Thoracic aorta endothelial cell (primary cell): ENCODE results near the gene ADIPOQ. TPM values are rescaled to one million over a fixed set of nuclear protein-coding genes. Genes with fewer than 3 reads are reported as not detected.

Experiments used
- total RNA-seq: library from RNA; depleted of rRNA; stranded (reverse); fragments of >200 nt; gene quantifications from 2 replicates; pipeline ENCODE4 v1.2.3, GENCODE V29; 2012

The ADIPOQ gene
- not detected in 2 replicates for total RNA-seq

GRCh38 chr3:186842426-186843038 lies at the start of gene ADIPOQ:
TSS of gene ADIPOQ (plus strand) at chr3:186842710. CDS start at chr3:186853059, 10,349 bp downstream.

DNA sequence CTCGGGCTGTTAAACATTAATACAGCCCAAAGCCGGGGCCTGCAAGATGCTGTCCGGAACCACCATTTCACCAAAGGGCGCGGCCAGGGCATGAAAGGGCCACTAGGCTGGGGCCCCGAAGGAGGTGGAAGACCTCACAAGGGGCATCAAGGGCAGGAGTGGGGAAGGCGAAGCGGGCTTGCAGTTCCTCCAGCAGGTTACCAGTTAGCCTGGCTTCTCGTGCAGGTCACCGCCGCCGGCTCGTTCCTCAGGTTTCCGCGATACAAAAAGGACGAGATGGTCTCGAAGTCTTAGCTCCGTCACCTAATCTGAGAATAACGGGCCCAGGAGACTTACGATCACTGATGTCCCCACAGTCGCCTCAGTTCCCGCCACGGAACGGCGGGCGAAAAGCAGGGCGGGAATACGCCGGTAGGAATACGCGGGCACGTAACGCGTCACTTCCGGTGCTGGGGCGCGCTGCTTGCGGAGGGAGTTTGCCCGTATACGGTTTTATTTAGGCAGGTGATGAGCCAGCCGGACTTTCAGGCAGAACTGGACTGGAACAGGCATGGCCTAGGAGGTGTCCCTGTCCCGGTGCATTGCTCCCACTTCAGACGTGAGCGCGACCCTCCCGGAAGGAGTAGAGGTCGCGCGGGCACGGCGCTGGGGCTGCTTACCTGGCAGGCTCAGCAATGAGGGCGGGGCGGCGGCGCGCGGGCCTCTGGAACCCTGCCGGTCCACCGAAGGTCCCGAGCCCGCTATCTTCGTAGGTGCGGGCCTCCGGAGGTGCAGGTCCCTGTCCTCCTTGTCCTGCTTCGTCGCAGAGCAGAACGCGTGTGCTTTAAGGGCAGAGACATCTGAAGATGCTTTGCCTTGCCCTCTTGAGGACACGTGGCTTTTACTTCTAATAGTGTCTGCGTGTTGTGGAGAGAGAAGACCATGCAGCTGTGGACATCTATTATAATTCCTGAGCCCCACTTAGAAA lies 36.1 kb upstream of the ADIPOQ start, which contains the start of gene RFC4:
Gene RFC4 (minus strand): TSS at position 394 of the 967 bp plus-strand sequence. CDS start 1,769 bp downstream, outside the sequence.

Other genes with a start within 250 kb of the ADIPOQ start
- not detected in 2 replicates for gene AHSG, start 229.7 kb upstream of the ADIPOQ start, total RNA-seq
- not detected in 2 replicates for gene FETUB, start 202.3 kb upstream of the ADIPOQ start, total RNA-seq
- gene HRG, start 176.7 kb upstream of the ADIPOQ start, total RNA-seq = not detected in 2 replicates
- not detected in 2 replicates for gene KNG1, start 125.4 kb upstream of the ADIPOQ start, total RNA-seq
- 655 and 667 TPM in 2 replicates for gene EIF4A2, start 59.1 kb upstream of the ADIPOQ start, total RNA-seq
- 38.7 and 49.8 TPM in 2 replicates for gene RFC4, start 36.2 kb upstream of the ADIPOQ start, total RNA-seq
- gene ST6GAL1, start 87.8 kb downstream of the ADIPOQ start, total RNA-seq = 79.0 and 107 TPM in 2 replicates